GM12878 (cell line): Measurements from ENCODE around the gene KITLG. TPM values are rescaled to one million over a fixed set of nuclear protein-coding genes. Genes with fewer than 3 reads are reported as not detected.

Experiments used
- ATAC-seq: fragments of 200-7000 bp; cut with Tn5 transposase; 3 replicates; pipeline ENCODE4 v1.9.1; 2020; ENCODE audit warnings: mild to moderate bottlenecking, moderate library complexity
- BruUV-seq: library from RNA; stranded (reverse); fragments of 400-500 nt; replicated peaks from 2 replicates; lab custom pipeline; 2021; lab: Mats Ljungman, UMichigan
- CTCF ChIA-PET: fragments of 300-600 bp; sonication (Branson Sonifier 250); formaldehyde crosslinking; extraction: SDS; loops from one replicate; lab custom pipeline; 2021; ENCODE audit warnings: inconsistent platforms; lab: Yijun Ruan, JAX
- POLR2A ChIA-PET: fragments of 350-600 bp; formaldehyde crosslinking; extraction: SDS; loops from one replicate; lab custom pipeline; 2021; ENCODE audit warnings: inconsistent platforms; lab: Charles Lee
- RAD21 ChIA-PET: fragments of 300-600 bp; sonication (Branson Sonifier 250); formaldehyde crosslinking; loops from one replicate; lab custom pipeline; 2023; ENCODE audit warnings: antibody characterized with exemption; ENCODE audit not compliant: unreplicated experiment; lab: Charles Lee
- SMC1A ChIA-PET: fragments of 300-600 bp; sonication (Branson Sonifier 250); formaldehyde crosslinking; loops from one replicate; lab custom pipeline; 2023; ENCODE audit not compliant: unreplicated experiment, uncharacterized antibody; lab: Charles Lee
- DNase-seq: peaks from one replicate; pipeline ENCODE4 v3.0.0-alpha.2; 2011; ENCODE audit warnings: low read depth, low spot score
- FAIRE-seq: peaks from 3 replicates; lab custom pipeline; 2011; peaks lifted over from hg19 to GRCh38; lab: Jason Lieb, UNC
- H2AFZ ChIP-seq: 2 replicates; pipeline ENCODE4 v1.6.0; 2011; ENCODE audit warnings: low read depth, low read length, control low read depth; ENCODE audit not compliant: control insufficient read depth
- H3K27ac ChIP-seq: 2 replicates; pipeline ENCODE4 v1.5.1; 2011; ENCODE audit warnings: control low read depth; ENCODE audit not compliant: control insufficient read depth, insufficient read depth
- H3K27me3 ChIP-seq, 2 experiments: replicated peaks in 1 of 2; 2 replicates each; pipeline versions ENCODE4 v1.6.0 to v1.6.1; 2011; ENCODE audit warnings: low read length in 1 of 2; ENCODE audit not compliant: control insufficient read depth in 2 of 2, insufficient read depth in 2 of 2
- H3K36me3 ChIP-seq, 2 experiments: 2 replicates each; pipeline ENCODE4 v1.5.1; 2011; ENCODE audit warnings: low read length in 1 of 2; ENCODE audit not compliant: control insufficient read depth in 2 of 2, insufficient read depth in 2 of 2
- H3K4me1 ChIP-seq: 2 replicates; pipeline ENCODE4 v1.6.1; 2011; ENCODE audit warnings: mild to moderate bottlenecking, low read length, moderate library complexity, mixed read lengths; ENCODE audit not compliant: control insufficient read depth, insufficient read depth
- H3K4me2 ChIP-seq: 2 replicates; pipeline ENCODE4 v1.6.0; 2011; ENCODE audit warnings: control low read depth; ENCODE audit not compliant: control insufficient read depth, insufficient read depth
- H3K4me3 ChIP-seq: fragments of 200-600 bp; sonication (generic); 2 replicates; pipeline ENCODE4 v1.5.1; 2016
- H3K79me2 ChIP-seq: 2 replicates; pipeline ENCODE4 v1.6.0; 2011; ENCODE audit warnings: low read length; ENCODE audit not compliant: control insufficient read depth, insufficient read depth
- H3K9ac ChIP-seq: 2 replicates; pipeline ENCODE4 v1.8.0; 2011; ENCODE audit warnings: low read length, control low read depth, mixed read lengths; ENCODE audit not compliant: control insufficient read depth, insufficient read depth
- H3K9me3 ChIP-seq: replicated peaks from 3 replicates; pipeline ENCODE4 v1.5.1; 2011; ENCODE audit warnings: mild to moderate bottlenecking, low read length; ENCODE audit not compliant: control insufficient read depth, insufficient read depth
- H4K20me1 ChIP-seq: 2 replicates; pipeline ENCODE4 v1.6.0; 2011; ENCODE audit not compliant: control insufficient read depth, insufficient read depth
- BRCA1 ChIP-seq: IDR thresholded peaks from 2 replicates; pipeline ENCODE4 v1.6.1; 2011; ENCODE audit warnings: low read depth, low read length, improper control_type of control experiment
- CHD4 ChIP-seq: fragments of 200-600 bp; sonication (generic); IDR thresholded peaks from 2 replicates; pipeline ENCODE4 v1.6.1; 2016; ENCODE audit warnings: mild to moderate bottlenecking
- CREM ChIP-seq: IDR thresholded peaks from 2 replicates; pipeline ENCODE4 v1.6.1; 2014; ENCODE audit warnings: antibody characterized with exemption, low read depth
- CTCF ChIP-seq, 3 experiments: IDR thresholded peaks in 2 of 3; conservative IDR thresholded peaks in 1 of 3; 2 replicates each; pipeline ENCODE4 v1.5.1; 2011; ENCODE audit warnings: low read depth in 3 of 3, low read length in 3 of 3, mild to moderate bottlenecking in 3 of 3, control low read depth in 2 of 3, moderate library complexity in 2 of 3, inconsistent platforms in 1 of 3, mixed read lengths in 1 of 3; ENCODE audit not compliant: control insufficient read depth in 2 of 3, insufficient read depth in 1 of 3; ENCODE audit errors: extremely low read depth in 1 of 3
- FOS ChIP-seq: IDR thresholded peaks from 3 replicates; pipeline ENCODE4 v1.6.1; 2011; ENCODE audit warnings: borderline replicate concordance; ENCODE audit not compliant: insufficient read length; ENCODE audit errors: extremely low read depth
- HDGF ChIP-seq: fragments of 450-650 bp; IDR thresholded peaks from 2 replicates; pipeline ENCODE4 v1.6.1; 2016; ENCODE audit warnings: antibody characterized with exemption
- JUND ChIP-seq: IDR thresholded peaks from 2 replicates; pipeline ENCODE4 v1.6.1; 2012; ENCODE audit warnings: low read depth, mild to moderate bottlenecking, low read length, improper control_type of control experiment, moderate library complexity
- RUNX3 ChIP-seq: IDR thresholded peaks from 2 replicates; pipeline ENCODE4 v1.6.1; 2012; ENCODE audit warnings: low read length, inconsistent platforms
- SIN3A ChIP-seq: IDR thresholded peaks from 2 replicates; pipeline ENCODE4 v1.6.1; 2012; ENCODE audit warnings: low read depth, low read length, improper control_type of control experiment
- SMAD5 ChIP-seq: IDR thresholded peaks from 2 replicates; pipeline ENCODE4 v1.6.1; 2016; ENCODE audit warnings: antibody characterized with exemption, low read depth
- SUZ12 ChIP-seq: fragments of 200-600 bp; sonication (generic); IDR thresholded peaks from one replicate; pipeline ENCODE4 v1.6.1; 2018; ENCODE audit warnings: antibody characterized with exemption, mild to moderate bottlenecking; ENCODE audit not compliant: unreplicated experiment
- ZBTB11 ChIP-seq: fragments of 450-650 bp; formaldehyde crosslinking; IDR thresholded peaks from 2 replicates; pipeline ENCODE4 v1.5.0; 2022; ENCODE audit warnings: mild to moderate bottlenecking, missing genetic modification characterization
- ZNF622 ChIP-seq: fragments of 450-650 bp; IDR thresholded peaks from 2 replicates; pipeline ENCODE4 v1.6.1; 2017; ENCODE audit warnings: mild to moderate bottlenecking, inconsistent platforms
- ZZZ3 ChIP-seq: IDR thresholded peaks from 2 replicates; pipeline ENCODE4 v1.6.1; 2011; ENCODE audit warnings: low read depth; ENCODE audit not compliant: control insufficient read depth, insufficient read length
- WGBS: methylation state at CpG from one replicate; pipeline ENCODE4 v1.1.6; 2016; ENCODE audit warnings: low lambda C conversion rate; ENCODE audit not compliant: insufficient replicate concordance, insufficient coverage; ENCODE audit errors: missing lambda C conversion rate; 5-methylcytosine and 5-hydroxymethylcytosine counted together
- in situ Hi-C: fragments of 300-500 bp; cut with MboI; formaldehyde crosslinking; loops from 9 replicates; pipeline ENCODE4 v1.14.3; 2018; ENCODE audit warnings: mixed read lengths
- intact Hi-C: fragments of 100-400 bp; cut with micrococcal nuclease; formaldehyde crosslinking; loops from one replicate; pipeline ENCODE4 v1.14.2; 2022; ENCODE audit not compliant: unreplicated experiment
- polyA plus RNA-seq, 11 experiments: library from polyadenylated mRNA; depleted of rRNA in 4 of 11; unstranded in 6 of 11; stranded (reverse) in 5 of 11; fragments of >200 nt; fragmentation: Nextera tagmentation in 4 of 11; fragmentation: Illumina TruSeq in 1 of 11; extraction: Ambion mirVana in 4 of 11; extraction: Trizol in 1 of 11; gene quantifications; 1 replicate in 1 of 11; 2 replicates in 10 of 11; pipeline versions ENCODE4 v1.2.1 to v1.2.3, GENCODE V29; 2011 to 2016; ENCODE audit warnings: inconsistent platforms in 2 of 11, missing spikeins in 2 of 11, low read depth in 1 of 11
- total RNA-seq, 4 experiments: library from RNA; depleted of rRNA in 3 of 4; stranded (reverse); fragments of >200 nt in 3 of 4; fragmentation: Illumina TruSeq in 1 of 4; extraction: Trizol in 1 of 4; gene quantifications; 2 replicates each; pipeline versions ENCODE4 v1.2.1 to v1.2.3, GENCODE V29; 2013 to 2021
- TF ChIP-seq, protein P1 (sequence below): fragments of 450-650 bp; IDR thresholded peaks from 2 replicates; pipeline ENCODE4 v1.6.1; 2017; ENCODE audit warnings: mild to moderate bottlenecking
- TF ChIP-seq, protein P2 (sequence below): IDR thresholded peaks from 2 replicates; pipeline ENCODE4 v1.6.1; 2012; ENCODE audit warnings: low read depth, low read length, improper control_type of control experiment
- TF ChIP-seq, protein P3 (sequence below): IDR thresholded peaks from 2 replicates; pipeline ENCODE4 v1.6.1; 2011; ENCODE audit warnings: borderline replicate concordance, low read depth, mild to moderate bottlenecking, moderate library complexity, low read length; ENCODE audit not compliant: insufficient read depth, poor library complexity, severe bottlenecking

The KITLG gene
- total and polyA plus RNA-seq, 10 of the 15 experiments (the other 5 are each of a cell fraction or from before 2014, with no cell fraction given), result 0.02 to 0.51 (median 0.09) TPM; not detected in 1

DNA sequence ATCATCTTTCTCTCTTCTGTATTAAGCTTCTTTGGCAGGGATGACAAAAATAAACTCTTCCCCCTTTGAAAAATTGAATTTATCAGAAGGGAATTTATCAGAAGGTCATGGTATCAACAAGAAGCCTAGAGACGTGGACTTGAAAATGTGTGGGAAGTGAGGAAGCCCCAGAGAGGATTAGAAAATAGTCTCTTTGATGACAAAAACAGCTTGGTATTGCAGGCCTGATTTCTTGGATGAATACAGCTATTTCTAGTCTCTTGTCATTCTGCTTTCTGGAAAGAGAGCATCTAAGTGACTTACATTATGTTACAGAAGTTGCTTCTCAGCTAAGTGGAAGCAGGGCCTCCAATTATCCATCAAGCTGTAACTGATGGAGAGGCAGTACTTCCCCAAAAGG is 111.1 kb downstream of the KITLG start:
- 0% methylated on average over 1 of the region's 1 CpG for WGBS
- ChIA-PET CTCF (interaction anchor here (0.9 kb wide), 1 partner anchor 25 kb away, joined by 3 read pairs; no protein-coding TSS in a partner anchor), POLR2A (no interaction called here), SMC1A (interaction anchor here (1.4 kb wide), 1 partner anchor 215 kb away, joined by 3 read pairs; no protein-coding TSS in a partner anchor), RAD21 (no interaction called here)
- no peak overlapping the region for H3K27ac ChIP-seq
- DNase-seq (no peak), FAIRE-seq (no peak), ATAC-seq (no peak)
- in situ Hi-C loops, result no loop called here
- H4K20me1 ChIP-seq, result no peaks in the 10 kb centered on the region
- no peak overlapping the region for H3K9ac ChIP-seq
- no peaks in the 10 kb centered on the region for H3K9me3 ChIP-seq
- H3K79me2 ChIP-seq, result no peaks in the 10 kb centered on the region
- H3K4me3 ChIP-seq, result no peak overlapping the region
- no peaks in the 10 kb centered on the region for H3K4me1 ChIP-seq
- H3K36me3 ChIP-seq, result no peaks in the 10 kb centered on the region
- H2AFZ ChIP-seq, result no peak overlapping the region
- BruUV-seq, result no TSS peak
- H3K27me3 ChIP-seq, result no peaks in the 10 kb centered on the region
- intact Hi-C loops, result no loop called here
- no peak overlapping the region for H3K4me2 ChIP-seq
- TF ChIP-seq ZZZ3 (no peak), HDGF (no peak), BRCA1 (no peak), JUND (no peak), FOS (no peak), ZBTB11 (no peak), CHD4 (no peak), SMAD5 (no peak), CTCF (IDR thresholded peaks at IDR 0.05 in 2 of 3, conservative IDR thresholded peaks at IDR 0.05 in 1 of 3; ENCODE audit: control insufficient read depth in 2 of 3, extremely low read depth in 1 of 3, insufficient read depth in 1 of 3, low read depth in 3 of 3, low read length in 3 of 3) (no peak), SUZ12 (no peak), ZNF622 (no peak), SIN3A (no peak), RUNX3 (no peak), CREM (no peak)
- TF ChIP-seq, protein P1, sequence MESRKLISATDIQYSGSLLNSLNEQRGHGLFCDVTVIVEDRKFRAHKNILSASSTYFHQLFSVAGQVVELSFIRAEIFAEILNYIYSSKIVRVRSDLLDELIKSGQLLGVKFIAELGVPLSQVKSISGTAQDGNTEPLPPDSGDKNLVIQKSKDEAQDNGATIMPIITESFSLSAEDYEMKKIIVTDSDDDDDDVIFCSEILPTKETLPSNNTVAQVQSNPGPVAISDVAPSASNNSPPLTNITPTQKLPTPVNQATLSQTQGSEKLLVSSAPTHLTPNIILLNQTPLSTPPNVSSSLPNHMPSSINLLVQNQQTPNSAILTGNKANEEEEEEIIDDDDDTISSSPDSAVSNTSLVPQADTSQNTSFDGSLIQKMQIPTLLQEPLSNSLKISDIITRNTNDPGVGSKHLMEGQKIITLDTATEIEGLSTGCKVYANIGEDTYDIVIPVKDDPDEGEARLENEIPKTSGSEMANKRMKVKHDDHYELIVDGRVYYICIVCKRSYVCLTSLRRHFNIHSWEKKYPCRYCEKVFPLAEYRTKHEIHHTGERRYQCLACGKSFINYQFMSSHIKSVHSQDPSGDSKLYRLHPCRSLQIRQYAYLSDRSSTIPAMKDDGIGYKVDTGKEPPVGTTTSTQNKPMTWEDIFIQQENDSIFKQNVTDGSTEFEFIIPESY, result no peak
- TF ChIP-seq, protein P2, sequence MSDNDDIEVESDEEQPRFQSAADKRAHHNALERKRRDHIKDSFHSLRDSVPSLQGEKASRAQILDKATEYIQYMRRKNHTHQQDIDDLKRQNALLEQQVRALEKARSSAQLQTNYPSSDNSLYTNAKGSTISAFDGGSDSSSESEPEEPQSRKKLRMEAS, result no peak
- TF ChIP-seq, protein P3, sequence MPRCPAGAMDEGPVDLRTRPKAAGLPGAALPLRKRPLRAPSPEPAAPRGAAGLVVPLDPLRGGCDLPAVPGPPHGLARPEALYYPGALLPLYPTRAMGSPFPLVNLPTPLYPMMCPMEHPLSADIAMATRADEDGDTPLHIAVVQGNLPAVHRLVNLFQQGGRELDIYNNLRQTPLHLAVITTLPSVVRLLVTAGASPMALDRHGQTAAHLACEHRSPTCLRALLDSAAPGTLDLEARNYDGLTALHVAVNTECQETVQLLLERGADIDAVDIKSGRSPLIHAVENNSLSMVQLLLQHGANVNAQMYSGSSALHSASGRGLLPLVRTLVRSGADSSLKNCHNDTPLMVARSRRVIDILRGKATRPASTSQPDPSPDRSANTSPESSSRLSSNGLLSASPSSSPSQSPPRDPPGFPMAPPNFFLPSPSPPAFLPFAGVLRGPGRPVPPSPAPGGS, result no peak
